GM18868 (cell line): ENCODE data around the gene PLN.

ENCODE experiments used
- ATAC-seq: cut with Tn5 transposase; IDR thresholded peaks from one replicate; pipeline ENCODE4 v1.9.1; 2021; ENCODE audit warnings: mild to moderate bottlenecking, moderate library complexity; ENCODE audit not compliant: unreplicated experiment

Gene PLN

GRCh38 chr6:118548136-118548535, at the start of gene PLN:
TSS of gene PLN (plus strand) at chr6:118548296. CDS start at chr6:118558922, 10,626 bp downstream.
- ATAC-seq = no peak

- no peak for ATAC-seq
Observed at GRCh38 chr6:118500130-118501015, 47.7 kb upstream of the PLN start.

GRCh38 chr6:118501099-118501498, 47.0 kb upstream of the PLN start:
- no peak for ATAC-seq

- ATAC-seq = no peak
Observed at GRCh38 chr6:118501765-118502164, 46.3 kb upstream of the PLN start.

- ATAC-seq = no peak
Observed at GRCh38 chr6:118502169-118502568, 45.9 kb upstream of the PLN start.

- no peak for ATAC-seq
Observed at GRCh38 chr6:118504611-118505010, 43.5 kb upstream of the PLN start.

- no peak for ATAC-seq
Observed at GRCh38 chr6:118505656-118506055, 42.4 kb upstream of the PLN start.

GRCh38 chr6:118506071-118506638, 41.9 kb upstream of the PLN start:
- no peak for ATAC-seq

- ATAC-seq = no peak
Observed at GRCh38 chr6:118507636-118508035, 40.5 kb upstream of the PLN start.

- ATAC-seq = no peak
Observed at GRCh38 chr6:118509009-118509617, 39.0 kb upstream of the PLN start.

- no peak for ATAC-seq
Observed at GRCh38 chr6:118511930-118512715, 36.0 kb upstream of the PLN start.

- ATAC-seq = no peak
Observed at GRCh38 chr6:118514689-118515088, 33.4 kb upstream of the PLN start.

- no peak for ATAC-seq
Observed at GRCh38 chr6:118522422-118522821, 25.7 kb upstream of the PLN start.

GRCh38 chr6:118523216-118523615, 24.9 kb upstream of the PLN start:
- no peak for ATAC-seq

GRCh38 chr6:118524686-118525085, 23.4 kb upstream of the PLN start:
- ATAC-seq = no peak

- ATAC-seq = no peak
Observed at GRCh38 chr6:118525913-118526780, 21.9 kb upstream of the PLN start.

- ATAC-seq = no peak
Observed at GRCh38 chr6:118528129-118528528, 20.0 kb upstream of the PLN start.

- ATAC-seq = no peak
Observed at GRCh38 chr6:118529756-118530155, 18.3 kb upstream of the PLN start.

- no peak for ATAC-seq
Observed at GRCh38 chr6:118530942-118531341, 17.2 kb upstream of the PLN start.

- ATAC-seq = no peak
Observed at GRCh38 chr6:118535176-118535844, 12.8 kb upstream of the PLN start.
